Measurements from ENCODE around the gene ABCC6.
"Not testable (repeated sequence)": the region's sequence is repeated elsewhere in the genome, so short reads cannot be mapped to it uniquely, and the experiment has no call there.

DNA sequence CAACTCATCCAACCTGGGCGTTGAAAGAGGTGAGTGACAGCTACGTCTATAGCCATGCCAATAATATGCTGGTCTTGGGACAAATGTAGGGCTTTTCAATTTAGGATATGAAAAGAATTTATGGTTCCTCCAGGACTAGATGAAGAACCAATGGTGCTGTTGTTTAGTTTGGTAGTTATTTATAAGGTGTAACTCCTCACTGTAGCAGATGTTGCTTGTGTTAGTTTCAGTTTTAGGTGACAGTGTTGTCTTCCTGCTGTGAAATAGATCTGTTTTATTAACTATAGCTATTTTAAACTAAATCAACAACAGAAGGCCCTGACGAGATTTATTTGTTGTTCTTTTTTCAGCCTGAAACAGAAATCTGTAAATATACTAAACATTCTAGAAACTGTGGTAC, 24.1 kb upstream of the ABCC6 start:
- not testable (repeated sequence) for TF ChIP-seq CEBPB (IDR thresholded peaks at IDR 0.05; ENCODE audit: low read depth); YY1 (IDR thresholded peaks at IDR 0.05; ENCODE audit: extremely low read depth, insufficient replicate concordance, low read depth, low read length); EGR1 (IDR thresholded peaks at IDR 0.05; ENCODE audit: low read depth); EZH2 (IDR thresholded peaks at IDR 0.05); POLR2AphosphoS5 (IDR thresholded peaks at IDR 0.05; ENCODE audit: low read depth, low read length); POLR2A (IDR thresholded peaks at IDR 0.05; ENCODE audit: borderline replicate concordance, extremely low read depth, insufficient read depth, insufficient read length); JUND (IDR thresholded peaks at IDR 0.05)
- TF ChIP-seq, protein P1, sequence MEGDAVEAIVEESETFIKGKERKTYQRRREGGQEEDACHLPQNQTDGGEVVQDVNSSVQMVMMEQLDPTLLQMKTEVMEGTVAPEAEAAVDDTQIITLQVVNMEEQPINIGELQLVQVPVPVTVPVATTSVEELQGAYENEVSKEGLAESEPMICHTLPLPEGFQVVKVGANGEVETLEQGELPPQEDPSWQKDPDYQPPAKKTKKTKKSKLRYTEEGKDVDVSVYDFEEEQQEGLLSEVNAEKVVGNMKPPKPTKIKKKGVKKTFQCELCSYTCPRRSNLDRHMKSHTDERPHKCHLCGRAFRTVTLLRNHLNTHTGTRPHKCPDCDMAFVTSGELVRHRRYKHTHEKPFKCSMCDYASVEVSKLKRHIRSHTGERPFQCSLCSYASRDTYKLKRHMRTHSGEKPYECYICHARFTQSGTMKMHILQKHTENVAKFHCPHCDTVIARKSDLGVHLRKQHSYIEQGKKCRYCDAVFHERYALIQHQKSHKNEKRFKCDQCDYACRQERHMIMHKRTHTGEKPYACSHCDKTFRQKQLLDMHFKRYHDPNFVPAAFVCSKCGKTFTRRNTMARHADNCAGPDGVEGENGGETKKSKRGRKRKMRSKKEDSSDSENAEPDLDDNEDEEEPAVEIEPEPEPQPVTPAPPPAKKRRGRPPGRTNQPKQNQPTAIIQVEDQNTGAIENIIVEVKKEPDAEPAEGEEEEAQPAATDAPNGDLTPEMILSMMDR (IDR thresholded peaks at IDR 0.05 in 2 of 3, conservative IDR thresholded peaks at IDR 0.05 in 1 of 3; ENCODE audit: borderline replicate concordance in 1 of 3, insufficient read depth in 1 of 3, low read depth in 2 of 3, low read length in 2 of 3), result not testable (repeated sequence)
- TF ChIP-seq, protein P2, sequence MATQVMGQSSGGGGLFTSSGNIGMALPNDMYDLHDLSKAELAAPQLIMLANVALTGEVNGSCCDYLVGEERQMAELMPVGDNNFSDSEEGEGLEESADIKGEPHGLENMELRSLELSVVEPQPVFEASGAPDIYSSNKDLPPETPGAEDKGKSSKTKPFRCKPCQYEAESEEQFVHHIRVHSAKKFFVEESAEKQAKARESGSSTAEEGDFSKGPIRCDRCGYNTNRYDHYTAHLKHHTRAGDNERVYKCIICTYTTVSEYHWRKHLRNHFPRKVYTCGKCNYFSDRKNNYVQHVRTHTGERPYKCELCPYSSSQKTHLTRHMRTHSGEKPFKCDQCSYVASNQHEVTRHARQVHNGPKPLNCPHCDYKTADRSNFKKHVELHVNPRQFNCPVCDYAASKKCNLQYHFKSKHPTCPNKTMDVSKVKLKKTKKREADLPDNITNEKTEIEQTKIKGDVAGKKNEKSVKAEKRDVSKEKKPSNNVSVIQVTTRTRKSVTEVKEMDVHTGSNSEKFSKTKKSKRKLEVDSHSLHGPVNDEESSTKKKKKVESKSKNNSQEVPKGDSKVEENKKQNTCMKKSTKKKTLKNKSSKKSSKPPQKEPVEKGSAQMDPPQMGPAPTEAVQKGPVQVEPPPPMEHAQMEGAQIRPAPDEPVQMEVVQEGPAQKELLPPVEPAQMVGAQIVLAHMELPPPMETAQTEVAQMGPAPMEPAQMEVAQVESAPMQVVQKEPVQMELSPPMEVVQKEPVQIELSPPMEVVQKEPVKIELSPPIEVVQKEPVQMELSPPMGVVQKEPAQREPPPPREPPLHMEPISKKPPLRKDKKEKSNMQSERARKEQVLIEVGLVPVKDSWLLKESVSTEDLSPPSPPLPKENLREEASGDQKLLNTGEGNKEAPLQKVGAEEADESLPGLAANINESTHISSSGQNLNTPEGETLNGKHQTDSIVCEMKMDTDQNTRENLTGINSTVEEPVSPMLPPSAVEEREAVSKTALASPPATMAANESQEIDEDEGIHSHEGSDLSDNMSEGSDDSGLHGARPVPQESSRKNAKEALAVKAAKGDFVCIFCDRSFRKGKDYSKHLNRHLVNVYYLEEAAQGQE (IDR thresholded peaks at IDR 0.05; ENCODE audit: low read depth), result not testable (repeated sequence)
- TF ChIP-seq, protein P3, sequence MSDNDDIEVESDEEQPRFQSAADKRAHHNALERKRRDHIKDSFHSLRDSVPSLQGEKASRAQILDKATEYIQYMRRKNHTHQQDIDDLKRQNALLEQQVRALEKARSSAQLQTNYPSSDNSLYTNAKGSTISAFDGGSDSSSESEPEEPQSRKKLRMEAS (IDR thresholded peaks at IDR 0.05), result not testable (repeated sequence)

Measured in HCT116 (cell line).